NCI-H2196 treated with DMSO at 0.1 percent for 48 hours (cell line): Measurements from ENCODE around the gene C12orf56.
"Not testable (repeated sequence)": the region's sequence is repeated elsewhere in the genome, so short reads cannot be mapped to it uniquely, and the experiment has no call there.

Source experiments
- DNase-seq: peaks from one replicate; lab custom pipeline; 2025; ENCODE audit not compliant: unreplicated experiment; lab: John Stamatoyannopoulos, UW

Gene C12orf56

DNA sequence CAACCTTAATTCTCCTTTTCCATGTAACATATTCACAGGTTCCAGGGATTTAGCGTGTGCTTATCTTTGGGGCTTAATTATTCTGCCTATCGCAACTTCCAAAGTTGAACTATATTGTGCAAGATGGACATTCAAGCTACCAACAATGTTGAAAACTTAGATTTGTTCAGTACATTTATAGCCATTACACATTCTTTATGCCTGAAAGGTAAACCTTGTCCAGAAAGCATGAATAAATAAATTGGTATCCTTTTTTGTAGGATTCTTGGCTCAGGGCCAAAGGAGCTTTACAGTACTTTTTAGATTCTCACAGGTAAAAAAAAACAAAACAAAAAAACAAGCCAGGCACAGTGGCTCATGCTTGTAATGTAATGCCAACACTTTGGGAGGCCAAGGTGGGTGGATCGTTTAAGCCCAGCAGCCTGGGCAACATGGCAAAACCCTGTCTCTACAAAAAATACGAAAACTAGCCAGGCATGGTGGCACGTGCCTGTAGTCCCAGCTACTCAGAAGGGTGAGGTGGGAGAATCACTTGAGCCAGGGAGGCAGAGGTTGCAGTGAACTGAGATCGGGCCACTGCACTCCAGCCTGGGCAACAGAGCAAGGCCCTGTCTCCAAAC lies 3.3 kb downstream of the C12orf56 start:
- DNase-seq = no peak

DNA sequence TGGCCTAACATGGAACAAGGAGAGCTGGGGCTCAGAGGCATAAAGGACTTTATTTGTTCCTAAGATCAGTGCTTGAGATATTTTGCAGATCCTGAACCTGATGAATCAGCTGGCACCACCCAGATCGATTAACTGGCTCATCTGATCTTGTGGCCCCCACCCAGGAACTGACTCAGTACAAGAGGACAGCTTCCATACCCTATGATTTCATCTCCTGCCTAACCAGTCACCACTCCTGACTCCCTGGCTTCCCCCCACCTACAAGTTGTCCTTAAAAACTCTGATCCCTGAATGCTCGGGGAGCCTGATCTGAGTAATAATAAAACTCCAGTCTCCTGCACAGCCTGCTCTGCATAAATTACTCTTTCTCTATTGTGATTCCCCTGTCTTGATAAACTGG lies 5.1 kb downstream of the C12orf56 start:
- no peak for DNase-seq

DNA sequence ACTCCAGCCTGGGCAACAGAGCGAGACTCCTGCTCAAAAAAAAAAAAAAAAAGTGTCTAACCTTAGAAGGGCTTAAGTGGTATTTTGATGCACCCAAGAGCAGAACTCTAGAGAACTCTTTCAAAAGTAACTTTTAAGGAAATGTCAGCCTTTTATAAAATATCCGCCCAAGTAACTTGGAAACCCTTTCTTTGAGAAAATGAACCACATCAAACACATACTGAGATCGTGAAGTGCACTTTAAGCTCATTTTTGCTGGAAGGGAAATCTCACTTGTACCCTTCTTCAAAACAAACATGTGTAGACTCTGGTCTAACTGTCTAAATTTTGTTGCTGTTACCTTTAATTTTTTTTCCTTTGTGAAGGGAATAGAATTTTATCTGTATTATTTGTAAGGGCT lies 5.5 kb downstream of the C12orf56 start:
- DNase-seq = no peak

DNA sequence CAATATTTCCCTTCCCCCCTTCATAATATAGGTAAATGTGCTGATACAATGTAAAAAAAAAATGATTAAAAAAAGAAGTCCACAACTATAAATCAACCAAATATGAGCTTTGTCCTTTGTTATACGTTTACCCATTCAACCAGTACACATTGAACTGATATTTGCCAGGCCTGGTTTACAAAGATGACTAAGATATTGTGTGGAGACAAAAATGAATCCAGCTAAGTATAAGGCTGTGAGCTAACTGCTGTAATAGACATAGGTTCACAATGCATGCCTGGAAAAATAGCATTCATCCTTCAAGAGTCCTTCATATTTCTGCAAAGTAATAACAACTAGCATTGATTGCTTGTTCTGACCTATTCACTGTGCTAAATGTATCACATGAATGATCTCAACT lies 6.9 kb downstream of the C12orf56 start:
- no peak for DNase-seq

DNA sequence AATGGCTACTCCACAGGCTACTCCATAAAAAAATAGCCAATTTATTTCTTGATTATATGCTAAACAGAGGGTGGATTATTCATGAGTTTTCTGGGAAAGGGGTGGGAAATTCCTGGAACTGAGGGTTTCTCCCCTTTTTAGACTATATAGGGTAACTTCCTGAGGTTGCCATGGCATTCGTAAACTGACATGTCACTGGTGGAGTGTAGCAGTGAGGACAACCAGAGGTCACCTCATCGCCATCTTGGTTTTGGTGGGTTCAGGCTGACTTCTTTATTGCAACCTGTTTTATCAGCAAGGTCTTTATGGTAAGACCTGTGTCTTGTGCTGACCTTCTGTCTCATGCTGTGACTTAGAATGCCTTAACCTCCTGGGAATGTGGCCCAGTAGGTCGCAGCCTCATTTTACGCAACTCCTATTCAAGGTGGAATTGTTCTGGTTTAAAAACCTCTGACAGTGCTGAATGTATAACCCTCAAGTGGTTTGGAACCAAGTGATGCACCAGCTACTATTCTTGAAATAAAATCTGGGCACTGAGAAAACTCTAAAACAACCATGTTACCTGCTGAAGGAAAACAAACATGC lies 27.7 kb downstream of the C12orf56 start:
- DNase-seq = no peak

DNA sequence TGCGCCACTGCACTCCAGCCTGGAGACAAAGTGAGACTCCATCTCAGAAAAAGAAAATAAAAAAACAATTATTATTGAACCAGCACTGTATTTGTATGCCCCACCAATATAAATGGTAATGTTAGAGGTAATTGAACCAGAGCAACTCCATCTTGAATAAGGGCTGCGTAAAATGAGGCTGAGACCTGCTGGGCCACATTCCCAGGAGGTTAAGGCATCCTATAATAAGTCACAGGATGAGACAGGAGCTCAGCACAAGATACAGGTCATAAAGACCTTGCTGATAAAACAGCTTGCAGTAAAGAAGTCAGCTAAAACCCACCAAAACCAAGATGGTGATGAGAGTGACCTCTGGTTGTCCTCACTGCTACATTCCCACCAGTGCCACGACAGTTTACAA lies 29.4 kb downstream of the C12orf56 start:
- DNase-seq = not testable (repeated sequence)

DNA sequence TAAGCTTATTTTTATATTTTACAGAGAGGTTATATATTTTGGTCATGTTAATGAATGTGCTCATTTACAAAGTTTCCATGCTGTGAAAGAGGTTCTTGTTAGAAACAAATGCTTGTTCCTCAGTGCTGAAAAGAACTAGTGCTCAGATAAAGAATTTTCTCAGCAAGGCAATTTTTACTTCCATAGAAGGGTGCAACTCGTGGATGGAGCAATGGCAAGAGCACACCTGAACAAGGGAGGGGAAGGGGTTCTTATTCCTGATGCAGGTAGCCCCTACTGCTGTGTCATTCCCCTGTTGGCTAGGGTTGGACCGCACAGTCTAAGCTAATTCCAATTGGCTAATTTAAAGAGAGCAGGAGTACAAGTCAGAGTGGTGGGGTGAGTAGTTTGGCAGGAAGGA lies 34.3 kb downstream of the C12orf56 start:
- DNase-seq = not testable (repeated sequence)

DNA sequence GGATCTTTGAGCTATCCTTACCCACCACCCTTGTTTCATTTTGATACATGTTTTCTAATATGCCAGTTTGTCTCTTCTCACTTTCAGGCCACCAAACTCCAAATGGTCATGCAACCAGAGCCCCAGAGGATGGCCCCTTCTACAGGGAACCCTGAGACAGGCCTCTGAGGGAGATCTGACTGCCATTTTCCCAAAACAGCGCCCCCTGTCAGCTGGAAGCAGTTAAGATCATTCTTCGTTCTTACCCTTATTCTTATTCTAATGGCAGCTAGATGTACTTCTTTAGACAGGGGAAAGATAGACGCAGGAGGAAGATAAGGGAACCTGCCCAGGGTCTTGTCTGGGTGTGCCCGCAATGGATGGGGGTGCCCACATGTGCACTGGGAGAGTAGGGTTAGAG lies 38.4 kb downstream of the C12orf56 start:
- no peak for DNase-seq

DNA sequence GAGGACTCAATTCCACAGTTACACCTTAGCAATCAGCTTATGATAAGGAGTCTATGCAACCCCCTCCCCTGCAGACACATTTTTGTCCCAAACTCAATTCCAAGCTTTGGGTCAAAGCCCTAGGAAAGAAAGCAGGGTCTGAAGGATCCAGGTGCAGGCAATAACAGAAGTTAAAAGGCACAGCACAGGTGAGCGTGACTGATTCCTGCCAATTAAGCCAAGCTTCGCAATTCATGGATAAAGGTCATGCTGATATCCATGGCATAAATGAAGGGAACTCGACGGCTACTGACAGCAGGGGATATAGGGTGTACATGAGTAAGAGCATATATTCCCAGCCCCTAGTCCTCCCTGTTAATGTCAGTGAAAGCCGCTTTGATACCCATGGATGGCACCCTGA lies 39.3 kb downstream of the C12orf56 start:
- DNase-seq = no peak

DNA sequence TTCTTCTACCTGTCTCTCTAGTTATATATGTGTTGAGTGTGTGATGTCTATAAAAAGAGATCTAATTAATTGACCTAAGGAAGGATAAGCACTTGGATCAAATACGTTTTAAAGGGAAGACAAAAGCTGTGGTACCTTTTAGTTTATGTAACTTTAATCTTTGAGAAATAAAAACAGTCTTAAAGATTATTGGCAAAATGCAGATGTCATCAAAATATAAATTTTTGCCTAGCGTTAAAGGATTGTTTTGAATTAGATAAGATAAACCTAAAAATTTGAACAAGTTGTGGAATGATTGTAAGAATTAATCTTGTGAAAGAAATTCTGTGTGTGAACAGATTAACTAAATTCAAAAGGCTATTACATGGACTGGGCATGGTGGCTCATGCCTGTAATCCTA lies 42.9 kb downstream of the C12orf56 start:
- DNase-seq = no peak

DNA sequence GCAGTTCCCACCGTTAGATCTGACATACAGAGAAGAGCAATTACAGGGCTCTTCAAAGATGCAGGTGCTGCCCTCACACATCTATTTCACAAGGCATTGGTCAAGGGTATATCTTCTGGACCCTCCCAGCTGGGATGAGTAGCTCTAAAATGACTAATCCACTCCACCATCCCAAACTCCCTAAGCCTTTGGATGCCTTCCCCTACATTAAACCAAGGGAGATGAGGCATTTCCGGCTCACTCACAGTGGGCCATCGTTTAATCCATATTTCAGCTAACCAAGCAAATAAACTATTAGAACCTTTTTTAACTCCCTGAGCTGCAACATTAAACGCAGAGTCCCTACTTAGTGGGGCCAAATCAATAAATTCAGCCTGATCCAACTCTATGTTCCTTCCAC lies 45.9 kb downstream of the C12orf56 start:
- not testable (repeated sequence) for DNase-seq

DNA sequence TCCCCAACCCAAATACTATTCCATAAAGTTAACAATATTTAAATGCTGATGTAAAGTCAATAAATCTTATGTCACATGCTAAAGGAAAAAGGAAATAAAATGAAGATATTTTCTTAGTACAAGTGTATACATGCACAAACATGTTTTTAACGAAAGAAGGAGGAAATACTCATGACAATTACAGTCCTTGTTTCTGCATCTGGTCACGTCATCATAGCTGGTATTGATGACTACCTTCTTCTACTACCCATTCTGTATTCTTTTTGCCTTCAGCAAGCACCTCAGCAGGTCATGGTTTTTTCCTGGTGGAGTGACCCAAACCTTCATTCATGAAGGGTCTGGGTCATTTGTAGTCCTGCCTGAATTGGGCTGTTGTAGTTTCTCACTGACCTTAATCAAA lies 50.0 kb downstream of the C12orf56 start:
- DNase-seq = not testable (repeated sequence)

DNA sequence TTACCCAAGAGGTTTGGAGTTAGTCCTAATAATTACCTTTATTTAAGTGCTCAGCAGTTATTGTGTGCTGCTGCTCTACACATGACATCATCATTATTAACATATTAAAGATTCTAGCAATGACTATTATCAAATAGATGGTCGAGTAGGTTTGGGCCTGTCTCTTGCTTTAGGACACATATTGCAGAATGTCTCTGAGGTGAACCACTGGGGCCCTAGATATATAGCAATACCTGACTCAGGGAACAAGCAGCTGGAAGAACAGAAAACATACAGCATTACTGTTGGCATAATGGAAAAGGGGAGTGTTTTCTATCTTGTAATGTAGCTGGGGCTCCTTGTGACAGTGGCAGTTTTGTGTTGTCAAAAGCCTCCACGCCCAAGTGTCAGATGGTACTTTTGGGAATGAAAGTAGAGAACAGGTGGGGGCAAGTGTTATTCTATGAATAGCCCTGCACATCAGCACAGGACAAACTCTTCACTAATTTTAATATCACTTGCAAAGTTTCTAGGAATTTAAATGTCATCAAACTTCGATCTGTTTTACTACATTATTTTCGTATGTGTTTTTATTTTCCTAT lies 54.6 kb downstream of the C12orf56 start:
- no peak for DNase-seq

DNA sequence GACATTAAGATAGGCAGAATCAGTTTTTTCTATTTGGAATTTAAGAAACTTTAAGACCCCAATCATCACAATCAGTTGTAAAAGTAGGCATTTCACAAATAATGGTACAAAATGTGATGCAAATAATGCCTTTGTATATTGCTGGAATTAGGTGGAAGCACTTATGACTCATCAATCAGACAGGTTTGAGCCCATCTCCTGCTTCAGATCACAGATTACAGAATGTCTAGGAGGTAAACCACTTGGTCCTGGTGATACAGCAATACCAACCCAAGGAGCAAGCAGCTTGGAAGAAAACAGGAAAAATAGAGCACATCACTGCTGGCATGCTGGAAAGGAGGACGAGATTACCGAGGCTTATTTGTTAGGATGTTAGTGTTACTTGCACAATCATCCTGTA lies 57.6 kb downstream of the C12orf56 start:
- no peak for DNase-seq

DNA sequence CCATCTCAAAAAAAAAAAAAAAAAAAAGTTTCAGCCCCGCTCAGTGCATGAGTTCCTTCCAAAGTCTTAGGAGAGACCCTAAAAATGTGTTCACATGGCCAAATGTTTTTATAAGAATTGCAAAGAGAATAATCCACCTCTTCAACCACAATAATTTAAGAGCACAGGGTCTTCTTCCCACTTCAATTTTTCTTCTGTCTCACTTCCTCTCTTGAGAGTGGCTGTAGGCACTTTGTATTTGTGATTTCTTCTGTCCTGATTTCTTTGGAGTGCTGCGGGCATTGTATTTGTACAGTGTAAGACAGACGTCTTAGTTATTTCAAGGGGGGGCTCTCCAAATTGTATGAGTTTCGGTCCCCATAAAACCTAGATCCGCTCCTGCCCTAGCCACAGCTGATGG lies 58.3 kb downstream of the C12orf56 start:
- no peak for DNase-seq

DNA sequence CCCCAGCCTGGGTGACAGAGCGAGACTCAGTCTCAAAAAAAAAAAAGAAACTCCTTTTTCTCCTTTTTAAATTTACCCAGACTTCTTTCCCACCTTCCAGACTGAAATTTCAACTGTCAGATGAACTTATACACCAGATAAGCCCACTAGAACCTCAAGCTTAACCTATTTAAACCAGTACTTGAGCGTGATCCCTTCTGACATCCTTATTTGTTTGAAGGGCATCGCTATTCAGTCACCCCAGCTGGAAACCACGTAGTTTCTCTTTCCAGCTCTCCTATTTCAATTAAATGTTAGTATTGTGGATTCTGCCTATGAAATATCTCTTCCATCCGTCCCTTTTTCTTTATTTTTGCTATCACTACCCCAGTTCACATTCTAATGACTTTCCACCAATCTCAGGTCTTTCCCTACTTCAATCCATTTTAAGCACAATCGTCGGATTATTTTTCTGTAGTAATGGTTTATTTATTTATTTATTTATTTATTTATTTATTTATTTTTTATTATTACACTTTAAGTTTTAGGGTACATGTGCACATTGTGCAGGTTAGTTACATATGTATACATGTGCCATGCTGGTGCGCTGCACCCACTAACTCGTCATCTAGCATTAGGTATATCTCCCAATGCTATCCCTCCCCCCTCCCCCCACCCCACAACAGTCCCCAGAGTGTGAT lies 61.4 kb downstream of the C12orf56 start:
- DNase-seq = not testable (repeated sequence)

DNA sequence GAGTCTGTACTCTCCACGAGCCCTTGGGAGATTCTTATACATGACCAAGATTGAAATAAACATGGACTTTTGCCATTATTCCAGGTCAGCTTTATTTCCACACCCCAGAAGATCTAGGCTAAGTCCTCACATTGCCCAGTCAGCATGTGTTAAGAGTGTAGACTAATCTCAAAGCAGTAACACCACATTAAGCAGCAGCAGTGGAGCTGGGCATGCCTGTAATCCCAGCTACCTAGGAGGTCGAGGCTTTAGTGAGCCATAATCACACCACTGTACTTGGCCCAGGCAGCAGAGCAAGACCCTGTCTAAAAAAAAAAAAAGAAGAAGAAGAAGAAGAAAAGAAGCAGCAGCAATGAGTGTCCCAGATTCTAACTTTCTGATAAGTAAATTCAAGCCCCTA lies 65.5 kb downstream of the C12orf56 start:
- no peak for DNase-seq

DNA sequence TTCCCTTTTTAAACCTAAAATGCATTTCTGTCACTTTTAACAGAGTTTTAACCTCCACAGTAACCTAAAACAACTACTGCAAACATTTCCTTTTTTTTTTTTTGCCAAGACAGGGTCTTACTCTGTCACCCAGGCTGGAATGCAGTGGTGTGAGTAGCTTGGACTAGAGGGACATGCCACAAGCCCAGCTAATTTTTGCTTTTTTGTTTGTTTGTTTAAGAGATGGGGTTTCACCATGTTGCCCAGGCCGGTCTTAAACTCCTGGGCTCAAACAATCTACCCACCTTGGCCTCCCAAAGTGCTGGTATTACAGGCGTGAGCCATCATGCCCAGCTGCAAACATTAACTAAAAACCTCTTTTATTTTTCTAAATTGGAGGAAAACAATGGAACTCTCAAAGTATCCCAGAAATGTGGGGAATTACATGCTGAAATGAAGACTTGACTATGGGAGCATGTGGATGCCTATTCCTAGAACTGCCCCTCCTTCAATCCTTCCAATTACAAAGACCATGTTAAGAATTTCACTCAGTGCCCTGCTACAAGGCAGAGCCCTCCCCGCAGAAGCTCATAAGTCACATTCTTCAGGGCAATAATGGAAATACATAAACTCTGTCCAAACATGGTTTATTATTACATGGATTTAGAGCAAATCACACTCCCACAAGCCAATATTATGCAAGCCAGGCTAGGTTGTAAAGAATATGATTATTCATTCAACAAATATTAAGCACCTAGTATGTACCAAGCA lies 66.9 kb downstream of the C12orf56 start:
- DNase-seq = no peak

DNA sequence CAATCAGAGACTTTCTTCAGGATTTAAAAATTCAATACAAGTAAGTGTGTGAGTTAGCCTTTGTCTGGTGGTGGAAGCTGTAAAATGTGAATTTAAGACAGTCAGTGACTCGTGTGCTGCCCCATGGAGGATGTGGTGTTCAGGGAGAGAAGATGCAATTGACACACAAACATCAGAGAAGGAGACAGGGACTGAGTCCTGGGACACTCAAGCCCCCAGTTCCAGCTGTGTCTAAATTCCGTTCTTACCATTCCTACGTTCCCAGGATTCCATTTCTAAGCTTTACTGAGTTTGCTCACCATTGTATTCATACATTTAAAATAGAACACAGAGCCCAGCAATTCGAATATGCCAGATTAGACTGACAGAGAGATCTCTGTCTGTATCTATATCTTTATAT lies 67.6 kb downstream of the C12orf56 start:
- no peak for DNase-seq

DNA sequence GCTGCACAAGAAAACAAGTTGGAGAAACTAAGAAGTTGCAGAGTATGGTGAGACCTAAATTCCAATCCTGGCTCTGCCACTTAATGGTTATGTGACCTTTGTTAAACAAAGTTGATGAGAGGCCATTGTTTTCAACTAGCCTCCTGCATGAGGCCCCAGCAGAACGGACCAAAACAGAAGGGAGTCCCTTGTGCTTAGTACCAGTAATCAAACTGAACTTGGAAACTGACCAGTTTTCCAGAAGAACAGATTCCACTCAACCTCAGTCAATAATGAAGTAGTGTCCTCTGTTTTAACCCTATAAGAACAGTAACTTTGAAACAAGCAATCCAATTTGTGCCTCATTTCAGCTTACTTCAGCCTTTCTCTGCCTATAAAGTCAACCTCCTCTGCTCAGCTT lies 69.9 kb downstream of the C12orf56 start:
- DNase-seq = no peak

DNA sequence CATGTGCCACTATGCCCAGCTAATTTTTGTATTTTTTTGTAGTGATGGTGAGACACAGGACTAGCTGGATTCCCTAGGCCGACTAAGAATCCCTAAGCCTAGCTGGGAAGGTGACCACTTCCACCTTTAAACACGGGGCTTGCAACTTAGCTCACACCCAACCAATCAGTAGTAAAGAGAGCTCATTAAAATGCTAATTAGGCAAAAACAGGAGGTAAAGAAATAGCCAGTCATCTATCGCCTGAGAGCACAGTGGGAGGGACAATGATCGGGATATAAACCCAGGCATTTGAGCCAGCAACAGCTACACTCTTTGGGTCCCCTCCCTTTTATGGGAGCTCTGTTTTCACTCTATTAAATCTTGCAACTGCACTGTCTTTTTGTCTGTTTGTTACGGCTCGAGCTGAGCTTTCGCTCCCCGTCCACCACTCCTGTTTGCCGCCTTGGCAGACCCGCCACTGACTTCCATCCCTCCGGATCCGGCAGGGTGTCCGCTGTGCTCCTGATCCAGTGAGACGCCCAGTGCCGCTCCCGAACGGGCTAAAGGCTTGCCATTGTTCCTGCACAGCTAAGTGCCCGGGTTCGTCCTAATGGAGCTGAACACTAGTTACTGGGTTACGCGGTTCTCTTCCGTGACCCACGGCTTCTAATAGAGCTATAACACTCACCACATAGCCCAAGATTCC lies 70.9 kb downstream of the C12orf56 start:
- not testable (repeated sequence) for DNase-seq
